ENCODE results near the gene ADAMTS7. TPM values are rescaled to one million over a fixed set of nuclear protein-coding genes. Genes with fewer than 3 reads are reported as not detected.
"Not testable (repeated sequence)": the region's sequence is repeated elsewhere in the genome, so short reads cannot be mapped to it uniquely, and the experiment has no call there.

ADAMTS7 gene
- total and polyA plus RNA-seq, 7 donors = 0.32 to 1.3 (median 0.74) TPM

GRCh38 chr15:78727561-78727960 lies 83.7 kb downstream of the ADAMTS7 start:
- H3K4me1 ChIP-seq = no peaks in the 10 kb centered on the region
- no peak for ATAC-seq
- WGBS, 3 donors = 56 to 68% (median 56%) methylated on average over 5 of the region's 5 CpGs
- H3K27me3 ChIP-seq (ENCODE audit: insufficient read depth in 3 of 3, low read length in 2 of 3) = no peaks in the 10 kb centered on the region
- no peak overlapping the region for H3K27ac ChIP-seq
- intact Hi-C loops (cut with DNase I) = no loop called here
- H3K36me3 ChIP-seq (ENCODE audit: insufficient read depth in 1 of 2, low read depth in 1 of 2) = no peaks in the 10 kb centered on the region
- TF ChIP-seq CTCF (IDR thresholded peaks at IDR 0.05) = no peak
- no peak overlapping the region for H3K4me3 ChIP-seq
- DNase-seq = no peak
- H3K9me3 ChIP-seq = no peaks in the 10 kb centered on the region

GRCh38 chr15:78726870-78727551 lies 84.3 kb downstream of the ADAMTS7 start:
- intact Hi-C loops (cut with DNase I) = no loop called here
- ATAC-seq = peak in 1 of 4 donors; percentile 28
- Histone ChIP-seq H3K27me3 (ENCODE audit: insufficient read depth in 3 of 3, low read length in 2 of 3) (no peaks in the 10 kb centered on the region), H3K4me1 (no peaks in the 10 kb centered on the region), H3K9me3 (no peaks in the 10 kb centered on the region), H3K36me3 (ENCODE audit: insufficient read depth in 1 of 2, low read depth in 1 of 2) (no peaks in the 10 kb centered on the region), H3K27ac (no peak overlapping the region), H3K4me3 (no peak overlapping the region)
- DNase-seq = no peak
- WGBS, 3 donors = 86 to 87% (median 86%) methylated on average over 13 to 14 of the region's 14 CpGs
- TF ChIP-seq CTCF (IDR thresholded peaks at IDR 0.05) = no peak

- intact Hi-C loops (cut with DNase I); H3K4me3 ChIP-seq; ATAC-seq; H3K4me1 ChIP-seq; H3K27me3 ChIP-seq (ENCODE audit: insufficient read depth in 3 of 3, low read length in 2 of 3); H3K27ac ChIP-seq; H3K36me3 ChIP-seq (ENCODE audit: insufficient read depth in 1 of 2, low read depth in 1 of 2); H3K9me3 ChIP-seq; DNase-seq: not testable (repeated sequence)
- WGBS, 3 donors = 68 to 74% (median 70%) methylated on average over 20 to 21 of the region's 21 CpGs
These were observed 91.3 kb downstream of the ADAMTS7 start for GRCh38 chr15:78719819-78720450.

GRCh38 chr15:78718837-78719236 lies 92.4 kb downstream of the ADAMTS7 start:
- TF ChIP-seq CTCF (IDR thresholded peaks at IDR 0.05) = no peak
- Histone ChIP-seq H3K9me3 (no peaks in the 10 kb centered on the region), H3K4me1 (no peaks in the 10 kb centered on the region), H3K27me3 (ENCODE audit: insufficient read depth in 3 of 3, low read length in 2 of 3) (peaks cover 0 to 9% (median 0%) of the 10 kb centered on the region in 3 donors), H3K4me3 (no peak overlapping the region), H3K27ac (no peak overlapping the region), H3K36me3 (ENCODE audit: insufficient read depth in 1 of 2, low read depth in 1 of 2) (no peaks in the 10 kb centered on the region)
- ATAC-seq = no peak
- intact Hi-C loops (cut with DNase I) = no loop called here
- WGBS, 3 donors = 46 to 68% (median 51%) methylated on average over 2 of the region's 2 CpGs
- no peak for DNase-seq

- H3K27ac ChIP-seq = no peak overlapping the region
- no peaks in the 10 kb centered on the region for H3K9me3 ChIP-seq
- WGBS, 3 donors = 91 to 94% (median 93%) methylated on average over 2 of the region's 2 CpGs
- H3K4me3 ChIP-seq = no peak overlapping the region
- intact Hi-C loops (cut with DNase I) = no loop called here
- no peak for ATAC-seq
- H3K4me1 ChIP-seq = no peaks in the 10 kb centered on the region
- H3K27me3 ChIP-seq (ENCODE audit: insufficient read depth in 3 of 3, low read length in 2 of 3) = peaks cover 0 to 9% (median 0%) of the 10 kb centered on the region in 3 donors
- H3K36me3 ChIP-seq (ENCODE audit: insufficient read depth in 1 of 2, low read depth in 1 of 2) = no peaks in the 10 kb centered on the region
- DNase-seq = no peak
- TF ChIP-seq CTCF (IDR thresholded peaks at IDR 0.05) = no peak
These were observed 93.2 kb downstream of the ADAMTS7 start for GRCh38 chr15:78717956-78718656.
